ENCODE data around the gene DMXL1.

DNA sequence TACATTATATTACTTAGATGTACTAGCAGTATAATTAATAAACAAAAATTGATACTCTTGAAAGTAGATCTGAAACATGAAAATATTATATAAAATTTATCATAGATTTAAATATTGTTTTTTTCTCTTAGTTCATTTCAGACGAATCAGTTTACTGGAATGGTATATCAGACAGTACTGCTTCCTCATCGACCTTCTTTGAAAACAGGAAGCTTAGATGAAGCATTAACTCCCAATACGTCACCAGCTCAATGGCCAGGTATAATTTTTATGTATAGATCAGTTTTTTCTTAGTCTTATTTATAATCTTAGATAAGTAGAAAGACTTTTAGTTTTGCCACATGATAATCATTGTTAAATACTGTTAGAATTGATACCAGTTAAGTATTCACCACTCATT, 106.3 kb downstream of the DMXL1 start:
- TF ChIP-seq, protein P1, sequence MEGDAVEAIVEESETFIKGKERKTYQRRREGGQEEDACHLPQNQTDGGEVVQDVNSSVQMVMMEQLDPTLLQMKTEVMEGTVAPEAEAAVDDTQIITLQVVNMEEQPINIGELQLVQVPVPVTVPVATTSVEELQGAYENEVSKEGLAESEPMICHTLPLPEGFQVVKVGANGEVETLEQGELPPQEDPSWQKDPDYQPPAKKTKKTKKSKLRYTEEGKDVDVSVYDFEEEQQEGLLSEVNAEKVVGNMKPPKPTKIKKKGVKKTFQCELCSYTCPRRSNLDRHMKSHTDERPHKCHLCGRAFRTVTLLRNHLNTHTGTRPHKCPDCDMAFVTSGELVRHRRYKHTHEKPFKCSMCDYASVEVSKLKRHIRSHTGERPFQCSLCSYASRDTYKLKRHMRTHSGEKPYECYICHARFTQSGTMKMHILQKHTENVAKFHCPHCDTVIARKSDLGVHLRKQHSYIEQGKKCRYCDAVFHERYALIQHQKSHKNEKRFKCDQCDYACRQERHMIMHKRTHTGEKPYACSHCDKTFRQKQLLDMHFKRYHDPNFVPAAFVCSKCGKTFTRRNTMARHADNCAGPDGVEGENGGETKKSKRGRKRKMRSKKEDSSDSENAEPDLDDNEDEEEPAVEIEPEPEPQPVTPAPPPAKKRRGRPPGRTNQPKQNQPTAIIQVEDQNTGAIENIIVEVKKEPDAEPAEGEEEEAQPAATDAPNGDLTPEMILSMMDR (IDR thresholded peaks at IDR 0.05) = no peak
- TF ChIP-seq POLR2A (IDR thresholded peaks at IDR 0.05) = no peak
- TF ChIP-seq POLR2AphosphoS5 (IDR thresholded peaks at IDR 0.05) = no peak
